Endothelial cell of umbilical vein (primary cell): ENCODE results near the gene HOXD4. TPM values are rescaled to one million over a fixed set of nuclear protein-coding genes. Genes with fewer than 3 reads are reported as not detected.

Experiments used
- BruUV-seq: library from RNA; stranded (reverse); fragments of 400-500 nt; replicated peaks from 2 replicates; lab custom pipeline; 2021; lab: Mats Ljungman, UMichigan
- CTCF ChIA-PET: fragments of 300-600, 350-600 bp; sonication (Branson Sonifier 250); formaldehyde crosslinking; loops from one replicate; lab custom pipeline; 2021; ENCODE audit warnings: antibody characterized with exemption, inconsistent platforms; lab: Charles Lee
- POLR2A ChIA-PET: fragments of 300-600, 350-600 bp; sonication (Branson Sonifier 250); formaldehyde crosslinking; loops from one replicate; lab custom pipeline; 2021; ENCODE audit warnings: antibody characterized with exemption, inconsistent platforms; lab: Charles Lee
- DNase-seq: peaks from one replicate; pipeline ENCODE4 v3.0.0-alpha.2; 2011; ENCODE audit warnings: low read depth, low spot score
- FAIRE-seq: peaks from 2 replicates; lab custom pipeline; 2011; peaks lifted over from hg19 to GRCh38; lab: Jason Lieb, UNC
- H2AFZ ChIP-seq: 2 replicates; pipeline ENCODE4 v1.6.0; 2012; ENCODE audit warnings: low read depth, low read length, control low read depth, inconsistent platforms
- H3K27ac ChIP-seq: 2 replicates; pipeline ENCODE4 v1.5.1; 2011; ENCODE audit warnings: low read depth, mild to moderate bottlenecking, control low read depth, low read length, moderate library complexity; ENCODE audit not compliant: insufficient read depth
- H3K27me3 ChIP-seq, 2 experiments: 2 replicates each; pipeline versions ENCODE4 v1.6.0 to v1.6.1; 2011; ENCODE audit warnings: low read length in 2 of 2, mixed read lengths in 1 of 2; ENCODE audit not compliant: control insufficient read depth in 2 of 2, insufficient read depth in 2 of 2
- H3K36me3 ChIP-seq, 2 experiments: 2 replicates in 1 of 2; 3 replicates in 1 of 2; pipeline ENCODE4 v1.5.1; 2011; ENCODE audit warnings: low read length in 2 of 2, mild to moderate bottlenecking in 1 of 2, moderate library complexity in 1 of 2; ENCODE audit not compliant: control insufficient read depth in 2 of 2, insufficient read depth in 2 of 2; ENCODE audit errors: extremely low read depth in 1 of 2
- H3K4me1 ChIP-seq: 3 replicates; pipeline ENCODE4 v1.5.1; 2011; ENCODE audit warnings: mild to moderate bottlenecking, low read length; ENCODE audit not compliant: control insufficient read depth, insufficient read depth; ENCODE audit errors: extremely low read depth
- H3K4me2 ChIP-seq: 2 replicates; pipeline ENCODE4 v1.6.1; 2011; ENCODE audit warnings: low read length, control low read depth, mixed read lengths; ENCODE audit not compliant: insufficient read depth
- H3K4me3 ChIP-seq, 3 experiments: fragments of 200-600 bp in 1 of 3; sonication (generic), shearing (Covaris generic) in 1 of 3; replicated peaks in 1 of 3; 2 replicates each; pipeline ENCODE4 v1.5.1; 2011 to 2016; ENCODE audit warnings: control low read depth in 3 of 3, low read length in 3 of 3, mild to moderate bottlenecking in 2 of 3, inconsistent platforms in 1 of 3, low read depth in 1 of 3, moderate library complexity in 1 of 3; ENCODE audit not compliant: insufficient read depth in 1 of 3
- H3K79me2 ChIP-seq: 2 replicates; pipeline ENCODE4 v1.6.0; 2012; ENCODE audit warnings: low read length, inconsistent platforms; ENCODE audit not compliant: control insufficient read depth, insufficient read depth
- H3K9ac ChIP-seq: replicated peaks from 2 replicates; pipeline ENCODE3; 2011; ENCODE audit warnings: low read length, control low read depth; ENCODE audit not compliant: insufficient read depth; ENCODE audit errors: extremely low read depth
- H3K9me1 ChIP-seq: replicated peaks from 3 replicates; pipeline ENCODE4 v1.6.0; 2011; ENCODE audit warnings: mild to moderate bottlenecking, low read length; ENCODE audit not compliant: control insufficient read depth, insufficient read depth; ENCODE audit errors: extremely low read depth
- H3K9me3 ChIP-seq: replicated peaks from 2 replicates; pipeline ENCODE4 v1.5.1; 2012; ENCODE audit warnings: low read length, inconsistent platforms; ENCODE audit not compliant: control insufficient read depth, insufficient read depth
- H4K20me1 ChIP-seq: replicated peaks from 2 replicates; pipeline ENCODE3; 2011; ENCODE audit warnings: mild to moderate bottlenecking, low read length; ENCODE audit not compliant: control insufficient read depth, insufficient read depth; ENCODE audit errors: extremely low read depth
- CTCF ChIP-seq, 2 donors: IDR thresholded peaks; 1 replicate in 1 of 2; 2 replicates in 1 of 2; pipeline ENCODE4 v1.5.1; 2011; ENCODE audit warnings: low read length in 2 of 2, mild to moderate bottlenecking in 2 of 2, moderate library complexity in 2 of 2, control low read depth in 1 of 2, inconsistent platforms in 1 of 2, low read depth in 1 of 2; ENCODE audit not compliant: insufficient read depth in 1 of 2; ENCODE audit errors: extremely low read depth in 1 of 2
- EZH2 ChIP-seq: IDR thresholded peaks from 2 replicates; pipeline ENCODE4 v1.6.1; 2012; ENCODE audit warnings: borderline replicate concordance, low read depth, mild to moderate bottlenecking, moderate library complexity, low read length, inconsistent platforms; ENCODE audit not compliant: severe bottlenecking
- FOS ChIP-seq: IDR thresholded peaks from 2 replicates; pipeline ENCODE4 v1.6.1; 2011; ENCODE audit warnings: mild to moderate bottlenecking, low read length, moderate library complexity, borderline replicate concordance; ENCODE audit not compliant: insufficient read depth
- GATA2 ChIP-seq: IDR thresholded peaks from 2 replicates; pipeline ENCODE4 v1.7.0; 2011; ENCODE audit warnings: low read depth, mild to moderate bottlenecking, moderate library complexity, mixed read lengths, low read length; ENCODE audit not compliant: insufficient read length, insufficient read depth
- JUN ChIP-seq: IDR thresholded peaks from 2 replicates; pipeline ENCODE4 v1.6.1; 2011; ENCODE audit warnings: borderline replicate concordance, low read depth; ENCODE audit not compliant: insufficient read length, insufficient read depth
- MAX ChIP-seq: IDR thresholded peaks from 2 replicates; pipeline ENCODE4 v1.6.1; 2011; ENCODE audit not compliant: insufficient read depth, insufficient read length
- MYC ChIP-seq: IDR thresholded peaks from one replicate; pipeline ENCODE4 v1.6.1; 2011; ENCODE audit warnings: mild to moderate bottlenecking, low read depth, low read length
- POLR2A ChIP-seq: IDR thresholded peaks from 2 replicates; pipeline ENCODE4 v1.6.1; 2012; ENCODE audit warnings: low read depth, mild to moderate bottlenecking, control low read depth, low read length
- POLR2AphosphoS5 ChIP-seq: IDR thresholded peaks from 2 replicates; pipeline ENCODE4 v1.6.1; 2012; ENCODE audit warnings: low read depth, mild to moderate bottlenecking, control low read depth, low read length, moderate library complexity; ENCODE audit not compliant: insufficient read depth
- dilution Hi-C: fragments of 300-500 bp; cut with MboI; formaldehyde crosslinking; loops from one replicate; pipeline ENCODE4 v1.15.0; 2019; ENCODE audit warnings: low sequenced_read_pairs; ENCODE audit not compliant: extremely low pct_ligation_motif_present
- intact Hi-C: fragments of 100-400 bp; cut with micrococcal nuclease; formaldehyde crosslinking; loops from one replicate; pipeline ENCODE4 v1.10.0; 2022
- polyA plus RNA-seq, 4 experiments: library from polyadenylated mRNA; depleted of rRNA in 3 of 4; stranded (reverse) in 3 of 4; unstranded in 1 of 4; fragments of >200 nt; gene quantifications; 2 replicates each; pipeline versions ENCODE4 v1.2.1 to v1.2.3, GENCODE V29; 2011 to 2012; ENCODE audit warnings: missing spikeins in 1 of 4
- total RNA-seq: library from RNA; stranded (reverse); gene quantifications from 2 replicates; pipeline ENCODE4 v1.2.3, GENCODE V29; 2021

HOXD4 gene
- total and polyA plus RNA-seq, 2 donors (not counting 3 experiments of a cell fraction or from before 2014, with no cell fraction given), result 7.6 to 13.7 TPM

- TF ChIP-seq FOS (no peak), EZH2 (no peak), POLR2A (no peak), MAX (no peak), POLR2AphosphoS5 (no peak), CTCF (IDR thresholded peaks at IDR 0.05; ENCODE audit: extremely low read depth in 1 of 2, insufficient read depth in 1 of 2, low read depth in 1 of 2, low read length in 2 of 2) (no peak), JUN (no peak), GATA2 (no peak), MYC (no peak)
- CTCF ChIA-PET, result interaction anchor here (0.7 to 3.5 kb wide), 5 partner anchors 12 to 478 kb away, joined by 3 to 20 read pairs (median 4); no protein-coding TSS in a partner anchor
- Histone ChIP-seq H3K4me1 (peaks cover 14% of the 10 kb centered on the region), H3K9me1 (no peaks in the 10 kb centered on the region), H3K27me3 (no peaks in the 10 kb centered on the region), H3K79me2 (no peaks in the 10 kb centered on the region), H2AFZ (no peak overlapping the region), H3K9ac (no peak overlapping the region), H3K4me3 (no peak overlapping the region), H3K4me2 (peak overlapping the region; percentile 25), H3K36me3 (no peaks in the 10 kb centered on the region), H4K20me1 (no peaks in the 10 kb centered on the region), H3K9me3 (no peaks in the 10 kb centered on the region), H3K27ac (no peak overlapping the region)
- no TSS peak for BruUV-seq
- intact Hi-C loops (no loop called here), dilution Hi-C loops (no loop called here)
- DNase-seq (no peak), FAIRE-seq (no peak)
- POLR2A ChIA-PET, result no interaction called here
These were observed 22.4 kb downstream of the HOXD4 start for GRCh38 chr2:176173567-176174381.
